Stimulated activated CD8-positive, alpha-beta memory T cell treated with anti-CD3 and anti-CD28 coated beads, Interleukin-7, amount 100 ng/mL, for 48 hours (primary cell): ENCODE data around the gene ARL6IP5.

Experiments
- DNase-seq, 2 donors: peaks; one replicate each; pipeline ENCODE4 v3.0.0-alpha.2; 2020; ENCODE audit warnings: low read depth in 1 of 2; ENCODE audit errors: extremely low read depth in 1 of 2

The ARL6IP5 gene

GRCh38 chr3:69084326-69085167, at the start of gene ARL6IP5:
TSS of gene ARL6IP5 (plus strand) at chr3:69084937. CDS start at chr3:69085048, 111 bp downstream.
- peak; percentile 73 to 92 for DNase-seq

- no peak for DNase-seq
Observed at GRCh38 chr3:69044608-69045007, 40.1 kb upstream of the ARL6IP5 start.

GRCh38 chr3:69048990-69049389, 35.7 kb upstream of the ARL6IP5 start:
- DNase-seq, result no peak

- DNase-seq, result peak; percentile 89 to 96
Observed at GRCh38 chr3:69051756-69052471, 32.8 kb upstream of the ARL6IP5 start, which contains the start of gene TMF1. TSS of gene TMF1 (minus strand) at chr3:69052333. CDS start at chr3:69052086, 247 bp downstream.

- no peak for DNase-seq
Observed at GRCh38 chr3:69052472-69052898, 32.3 kb upstream of the ARL6IP5 start.

GRCh38 chr3:69058180-69058946, 26.4 kb upstream of the ARL6IP5 start:
- no peak for DNase-seq

- no peak for DNase-seq
Observed at GRCh38 chr3:69058947-69059224, 25.9 kb upstream of the ARL6IP5 start.

- no peak for DNase-seq
Observed at GRCh38 chr3:69059688-69060087, 25.0 kb upstream of the ARL6IP5 start.

- DNase-seq, result no peak
Observed at GRCh38 chr3:69063636-69064035, 21.1 kb upstream of the ARL6IP5 start.

GRCh38 chr3:69065318-69065964, 19.3 kb upstream of the ARL6IP5 start:
- DNase-seq, result no peak

GRCh38 chr3:69066121-69066520, 18.6 kb upstream of the ARL6IP5 start:
- DNase-seq, result no peak

- DNase-seq, result no peak
Observed at GRCh38 chr3:69072928-69073327, 11.8 kb upstream of the ARL6IP5 start.

- no peak for DNase-seq
Observed at GRCh38 chr3:69079269-69080159, 5.2 kb upstream of the ARL6IP5 start.

- DNase-seq, result peak; percentile 83 to 90
Observed at GRCh38 chr3:69080233-69080920, 4.4 kb upstream of the ARL6IP5 start, which contains the start of gene UBA3. TSS of gene UBA3 (minus strand) at chr3:69080365. CDS start at chr3:69080353, 12 bp downstream.

- DNase-seq, result no peak
Observed at GRCh38 chr3:69081583-69082262, 3.0 kb upstream of the ARL6IP5 start.

- DNase-seq, result no peak
Observed at GRCh38 chr3:69082361-69082760, 2.4 kb upstream of the ARL6IP5 start.

- peak in 1 of 2 donors; percentile 85 for DNase-seq
Observed at GRCh38 chr3:69082805-69083204, 1.9 kb upstream of the ARL6IP5 start.

GRCh38 chr3:69085168-69085832, 563 bp downstream of the ARL6IP5 start:
- no peak for DNase-seq
